Measurements from ENCODE around the gene TRIO.

The TRIO gene

DNA sequence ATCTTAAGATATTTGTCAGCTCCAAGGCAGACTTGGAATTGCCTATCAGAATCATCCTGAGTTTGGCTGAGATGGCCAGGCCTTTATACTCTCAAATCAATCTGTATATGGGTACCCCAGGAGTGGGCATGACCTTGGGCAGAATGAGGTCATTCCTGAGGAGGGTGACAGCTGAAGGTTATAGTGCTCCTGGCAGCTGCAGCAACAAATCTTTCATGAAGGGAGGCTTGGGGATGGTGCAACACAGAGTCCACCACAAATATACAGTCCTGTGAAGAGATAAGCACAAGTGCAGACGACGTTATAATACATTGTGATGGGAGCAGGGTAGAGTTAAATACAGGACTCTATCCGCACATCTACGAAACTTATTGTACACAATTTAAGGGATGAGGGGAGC lies 21.1 kb upstream of the TRIO start:
- no peak for TF ChIP-seq CTCF (conservative IDR thresholded peaks at IDR 0.05; ENCODE audit: low read depth)
- H3K27ac ChIP-seq: no peak overlapping the region
- DNase-seq (ENCODE audit: low spot score): no peak
- CTCF ChIA-PET: no interaction called here
- POLR2A ChIA-PET (ENCODE audit: low non-redundant PET): no interaction called here

- TF ChIP-seq CTCF (conservative IDR thresholded peaks at IDR 0.05; ENCODE audit: low read depth): no peak
- no peak overlapping the region for H3K27ac ChIP-seq
- ChIA-PET POLR2A (ENCODE audit: low non-redundant PET) (no interaction called here), CTCF (no interaction called here)
- DNase-seq (ENCODE audit: low spot score): no peak
Observed at GRCh38 chr5:14123551-14123950, 19.6 kb upstream of the TRIO start.

DNA sequence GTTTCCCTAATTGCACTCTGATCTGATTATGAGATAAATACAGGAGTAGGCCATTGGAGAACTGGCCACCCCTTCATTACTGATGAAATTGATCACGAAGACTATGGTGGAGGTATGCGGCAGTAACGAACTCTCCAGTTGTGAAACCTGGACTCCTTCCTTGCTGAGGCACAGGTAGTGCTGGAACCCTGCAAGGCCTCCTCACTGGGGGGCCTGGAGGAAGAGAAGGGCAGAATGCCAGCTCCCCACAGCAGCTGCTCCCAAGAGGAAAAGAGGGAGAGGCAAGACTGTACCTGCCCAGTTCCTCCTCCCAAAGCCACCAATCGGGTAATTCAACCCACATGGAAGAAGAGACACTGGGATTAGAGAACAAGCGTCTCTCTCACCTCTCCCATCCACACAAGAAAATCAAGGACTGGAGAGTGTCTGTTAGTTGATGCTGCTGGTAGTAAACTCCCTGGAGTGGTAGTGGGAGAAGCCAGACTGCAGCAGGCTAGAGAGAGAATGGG lies 19.1 kb upstream of the TRIO start:
- TF ChIP-seq CTCF (conservative IDR thresholded peaks at IDR 0.05; ENCODE audit: low read depth): no peak
- no peak for DNase-seq (ENCODE audit: low spot score)
- H3K27ac ChIP-seq: no peak overlapping the region
- ChIA-PET CTCF (interaction anchor here (1.2 kb wide), 1 partner anchor 13 kb away, joined by 4 read pairs; no protein-coding TSS in a partner anchor), POLR2A (ENCODE audit: low non-redundant PET) (no interaction called here)

GRCh38 chr5:14125262-14125661 lies 17.9 kb upstream of the TRIO start:
- no peak overlapping the region for H3K27ac ChIP-seq
- DNase-seq (ENCODE audit: low spot score): no peak
- ChIA-PET POLR2A (ENCODE audit: low non-redundant PET) (no interaction called here), CTCF (interaction anchor here (0.8 to 1.2 kb wide), 2 partner anchors 14 to 170 kb away, joined by 3 to 4 read pairs; no protein-coding TSS in a partner anchor)
- TF ChIP-seq CTCF (conservative IDR thresholded peaks at IDR 0.05; ENCODE audit: low read depth): no peak

DNA sequence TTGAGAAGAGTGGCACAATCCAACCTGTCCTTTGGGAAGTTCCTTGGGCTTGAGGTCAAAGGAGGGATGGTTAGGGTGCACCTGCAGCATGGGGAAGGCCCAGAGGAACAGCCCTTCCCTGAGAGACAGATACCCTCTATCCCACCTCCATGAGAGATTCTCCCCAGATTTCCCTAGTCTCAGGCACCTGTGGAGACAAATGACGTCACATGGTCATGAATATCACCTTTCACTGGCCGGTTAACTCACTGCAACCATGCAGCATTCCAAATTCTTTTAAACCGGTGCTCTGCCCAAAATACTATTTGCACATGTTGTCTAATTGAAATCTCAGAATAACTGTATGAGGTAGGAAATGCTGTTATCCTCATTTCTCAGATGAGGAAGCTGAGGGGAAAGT lies 15.6 kb upstream of the TRIO start:
- TF ChIP-seq CTCF (conservative IDR thresholded peaks at IDR 0.05; ENCODE audit: low read depth): no peak
- ChIA-PET POLR2A (ENCODE audit: low non-redundant PET) (no interaction called here), CTCF (no interaction called here)
- no peak overlapping the region for H3K27ac ChIP-seq
- DNase-seq (ENCODE audit: low spot score): no peak

DNA sequence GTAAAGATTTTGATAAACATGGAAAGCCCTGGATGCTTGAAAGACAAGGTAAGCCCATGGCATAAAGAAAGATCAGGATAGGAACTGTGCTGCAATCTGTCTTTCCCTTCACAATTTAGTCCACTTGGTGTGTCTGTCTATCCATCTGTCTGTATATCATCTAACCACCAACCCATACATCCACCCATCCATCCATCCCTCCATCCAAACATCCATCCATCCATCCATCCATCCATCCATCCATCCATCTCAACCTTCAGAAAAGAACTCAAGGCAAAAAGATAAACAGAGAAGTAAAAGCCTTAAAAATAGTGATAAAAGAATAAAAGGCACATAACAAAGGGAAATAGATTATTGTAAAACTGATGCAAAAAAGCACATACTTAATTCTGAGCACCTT lies 15.1 kb upstream of the TRIO start:
- CTCF ChIA-PET: no interaction called here
- POLR2A ChIA-PET (ENCODE audit: low non-redundant PET): no interaction called here
- H3K27ac ChIP-seq: no peak overlapping the region
- DNase-seq (ENCODE audit: low spot score): no peak
- TF ChIP-seq CTCF (conservative IDR thresholded peaks at IDR 0.05; ENCODE audit: low read depth): no peak

DNA sequence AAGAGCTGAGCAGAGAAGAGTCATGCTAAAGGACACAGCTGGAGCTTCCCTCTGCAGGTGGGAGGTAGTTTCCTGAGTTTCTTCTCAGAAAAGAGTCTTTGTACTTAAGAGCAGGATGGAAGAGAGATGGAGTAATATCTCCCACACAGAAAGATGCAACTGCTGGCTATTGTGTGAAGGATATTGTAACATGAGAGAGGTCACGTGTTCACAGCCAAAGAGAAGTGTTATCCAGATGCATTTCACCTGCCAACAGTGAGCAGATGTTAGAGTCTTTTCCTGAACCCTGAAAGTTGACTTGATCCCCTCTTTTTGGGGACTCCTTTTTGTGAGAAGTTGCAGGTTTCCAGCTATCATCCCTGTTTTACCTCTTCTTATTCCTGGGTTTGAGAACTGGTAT lies 14.0 kb upstream of the TRIO start:
- CTCF ChIA-PET: no interaction called here
- POLR2A ChIA-PET (ENCODE audit: low non-redundant PET): no interaction called here
- TF ChIP-seq CTCF (conservative IDR thresholded peaks at IDR 0.05; ENCODE audit: low read depth): no peak
- no peak for DNase-seq (ENCODE audit: low spot score)
- no peak overlapping the region for H3K27ac ChIP-seq

All from RWPE1 (cell line).